Hepatocyte (in vitro differentiated cells): Measurements from ENCODE around the gene CPEB3.

Source experiments
- EZH2 ChIP-seq: fragments of 200-600 bp; sonication (generic); IDR thresholded peaks from 2 replicates; pipeline ENCODE4 v1.6.1; 2016; ENCODE audit warnings: antibody characterized with exemption, mild to moderate bottlenecking, borderline replicate concordance
- EZH2phosphoT487 ChIP-seq: fragments of 200-600 bp; sonication (generic); IDR thresholded peaks from one replicate; pipeline ENCODE4 v1.6.1; 2018; ENCODE audit warnings: antibody characterized with exemption, mild to moderate bottlenecking, low read depth, moderate library complexity; ENCODE audit not compliant: unreplicated experiment, severe bottlenecking
- TF ChIP-seq, protein P1 (sequence below): fragments of 200-600 bp; sonication (generic); IDR thresholded peaks from 2 replicates; pipeline ENCODE4 v1.5.1; 2016; ENCODE audit warnings: antibody characterized with exemption, mild to moderate bottlenecking; ENCODE audit not compliant: poor library complexity

DNA sequence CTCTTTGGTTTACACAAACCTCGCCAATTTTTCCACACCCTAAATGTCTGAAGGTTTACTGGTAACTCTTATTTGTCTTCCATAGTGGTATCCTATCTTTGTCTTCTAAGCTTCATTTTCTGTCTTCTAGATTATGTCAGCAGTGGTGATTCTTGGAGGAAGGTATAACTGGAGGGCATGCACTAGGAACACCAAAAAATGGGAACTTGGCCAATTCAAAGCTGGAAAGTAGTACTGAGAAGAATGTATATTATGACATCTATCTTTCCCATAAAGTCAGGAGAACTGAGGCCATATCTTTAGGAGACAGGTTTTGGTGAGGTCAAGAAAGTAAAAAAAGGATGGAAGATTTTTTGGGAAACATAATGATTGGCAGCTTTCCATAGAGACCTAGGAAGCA lies 113.3 kb downstream of the CPEB3 start:
- TF ChIP-seq, protein P1, sequence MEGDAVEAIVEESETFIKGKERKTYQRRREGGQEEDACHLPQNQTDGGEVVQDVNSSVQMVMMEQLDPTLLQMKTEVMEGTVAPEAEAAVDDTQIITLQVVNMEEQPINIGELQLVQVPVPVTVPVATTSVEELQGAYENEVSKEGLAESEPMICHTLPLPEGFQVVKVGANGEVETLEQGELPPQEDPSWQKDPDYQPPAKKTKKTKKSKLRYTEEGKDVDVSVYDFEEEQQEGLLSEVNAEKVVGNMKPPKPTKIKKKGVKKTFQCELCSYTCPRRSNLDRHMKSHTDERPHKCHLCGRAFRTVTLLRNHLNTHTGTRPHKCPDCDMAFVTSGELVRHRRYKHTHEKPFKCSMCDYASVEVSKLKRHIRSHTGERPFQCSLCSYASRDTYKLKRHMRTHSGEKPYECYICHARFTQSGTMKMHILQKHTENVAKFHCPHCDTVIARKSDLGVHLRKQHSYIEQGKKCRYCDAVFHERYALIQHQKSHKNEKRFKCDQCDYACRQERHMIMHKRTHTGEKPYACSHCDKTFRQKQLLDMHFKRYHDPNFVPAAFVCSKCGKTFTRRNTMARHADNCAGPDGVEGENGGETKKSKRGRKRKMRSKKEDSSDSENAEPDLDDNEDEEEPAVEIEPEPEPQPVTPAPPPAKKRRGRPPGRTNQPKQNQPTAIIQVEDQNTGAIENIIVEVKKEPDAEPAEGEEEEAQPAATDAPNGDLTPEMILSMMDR, result no peak
- TF ChIP-seq EZH2, result no peak
- no peak for TF ChIP-seq EZH2phosphoT487
